ENCODE results near the gene TMEM225B. TPM values are rescaled to one million over a fixed set of nuclear protein-coding genes. Genes with fewer than 3 reads are reported as not detected.

The TMEM225B gene
- total RNA-seq, 1 experiment from 2014 or later = 3.1 TPM

GRCh38 chr7:99557940-99558305 is 40.1 kb upstream of the TMEM225B start:
- intact Hi-C loops (cut with micrococcal nuclease) = loop anchor here (5.0 kb wide), 1 partner anchor 59 kb away; the partner anchor contains the start of gene ZSCAN25
- ChIA-PET POLR2A (interaction anchor here (0.7 to 1.4 kb wide), 7 partner anchors 14 to 850 kb away, joined by 3 to 8 read pairs (median 3); partner anchors contain the start of genes BUD31, ZKSCAN5 and ZSCAN25), RAD21 (ENCODE audit: low non-redundant PET in 1 of 2, low total read pairs in 2 of 2, uncharacterized antibody in 2 of 2, unreplicated experiment in 2 of 2) (no interaction called here), CTCF (no interaction called here)
- no peaks in the 10 kb centered on the region for H3K9me2 ChIP-seq (ENCODE audit: insufficient read depth)
- H4K20me1 ChIP-seq (ENCODE audit: insufficient read depth) = no peaks in the 10 kb centered on the region
- peak; percentile 56 for ATAC-seq
- no peaks in the 10 kb centered on the region for H3K9me3 ChIP-seq (ENCODE audit: control insufficient read depth in 1 of 2, insufficient read depth in 1 of 2, low read depth in 1 of 2, low read length in 2 of 2)
- peaks cover 22 to 42% of the 10 kb centered on the region in 2 experiments for H3K4me1 ChIP-seq (ENCODE audit: control insufficient read depth in 1 of 2, insufficient read depth in 2 of 2, low read length in 2 of 2)
- TF ChIP-seq EZH2phosphoT487 (IDR thresholded peaks at IDR 0.05; ENCODE audit: borderline replicate concordance) = no peak
- peak overlapping the region; percentile 79 for H3K4me2 ChIP-seq (ENCODE audit: low read length)
- H2AFZ ChIP-seq (ENCODE audit: low read depth, low read length, poor library complexity, severe bottlenecking) = no peak overlapping the region
- DNase-seq (ENCODE audit: low read depth, low spot score) = no peak
- peak overlapping the region; percentile 96 for H3K9ac ChIP-seq (ENCODE audit: low read length)
- no TSS peak for BruUV-seq (replicated peaks)
- H3K27me3 ChIP-seq (ENCODE audit: insufficient read depth, low read length) = no peaks in the 10 kb centered on the region
- peak overlapping the region; percentile 93 for H3K27ac ChIP-seq (ENCODE audit: low read depth, low read length)
- H3K79me2 ChIP-seq (ENCODE audit: insufficient read depth, low read length) = peaks cover 58% of the 10 kb centered on the region
- H3K4me3 ChIP-seq (replicated peaks in 1 of 2; ENCODE audit: low read depth in 1 of 2, low read length in 2 of 2) = peak overlapping the region; percentile 90 to 95
- H3K36me3 ChIP-seq (ENCODE audit: control insufficient read depth in 1 of 2, insufficient read depth in 2 of 2, low read length in 2 of 2) = peaks cover 12 to 23% of the 10 kb centered on the region in 2 experiments

- H3K9me3 ChIP-seq (ENCODE audit: control insufficient read depth in 1 of 2, insufficient read depth in 1 of 2, low read depth in 1 of 2, low read length in 2 of 2) = no peaks in the 10 kb centered on the region
- ATAC-seq (peak; percentile 76), DNase-seq (ENCODE audit: low read depth, low spot score) (peak; percentile 82)
- H4K20me1 ChIP-seq (ENCODE audit: insufficient read depth) = no peaks in the 10 kb centered on the region
- no peak within 1 kb of the TSS for H2AFZ ChIP-seq (ENCODE audit: low read depth, low read length, poor library complexity, severe bottlenecking)
- H3K36me3 ChIP-seq (ENCODE audit: control insufficient read depth in 1 of 2, insufficient read depth in 2 of 2, low read length in 2 of 2) = peaks cover 12 to 23% of the 10 kb centered on the region in 2 experiments
- CTCF ChIA-PET = no interaction called here
- peak within 1 kb of the TSS; percentile 96 for H3K9ac ChIP-seq (ENCODE audit: low read length)
- H3K4me1 ChIP-seq (ENCODE audit: control insufficient read depth in 1 of 2, insufficient read depth in 2 of 2, low read length in 2 of 2) = peaks cover 28 to 48% of the 10 kb centered on the region in 2 experiments
- peak within 1 kb of the TSS; percentile 90 to 95 for H3K4me3 ChIP-seq (replicated peaks in 1 of 2; ENCODE audit: low read depth in 1 of 2, low read length in 2 of 2)
- H3K9me2 ChIP-seq (ENCODE audit: insufficient read depth) = no peaks in the 10 kb centered on the region
- no peaks in the 10 kb centered on the region for H3K27me3 ChIP-seq (ENCODE audit: insufficient read depth, low read length)
- peak within 1 kb of the TSS; percentile 79 for H3K4me2 ChIP-seq (ENCODE audit: low read length)
- RAD21 ChIA-PET (ENCODE audit: low non-redundant PET in 1 of 2, low total read pairs in 2 of 2, uncharacterized antibody in 2 of 2, unreplicated experiment in 2 of 2) = no interaction called here
- intact Hi-C loops (cut with micrococcal nuclease) = loop anchor here (5.0 kb wide), 1 partner anchor 59 kb away; the partner anchor contains the start of gene ZSCAN25
- BruUV-seq (replicated peaks) = TSS peak; percentile 44
- POLR2A ChIA-PET = interaction anchor here (0.6 to 1.5 kb wide), 10 partner anchors 13 to 849 kb away, joined by 3 to 8 read pairs (median 3); partner anchors contain the start of genes BUD31, ZKSCAN5 and ZSCAN25
- peak within 1 kb of the TSS; percentile 93 for H3K27ac ChIP-seq (ENCODE audit: low read depth, low read length)
- peaks cover 59% of the 10 kb centered on the region for H3K79me2 ChIP-seq (ENCODE audit: insufficient read depth, low read length)
- peak; percentile 78 for TF ChIP-seq MAX (IDR thresholded peaks at IDR 0.05)
- peak; percentile 50 for TF ChIP-seq ZBTB33 (IDR thresholded peaks at IDR 0.05; ENCODE audit: extremely low read depth, insufficient replicate concordance, low read length)
- TF ChIP-seq SP1 (IDR thresholded peaks at IDR 0.05; ENCODE audit: low read depth) = no peak
- TF ChIP-seq POLR2AphosphoS5 (IDR thresholded peaks at IDR 0.05; ENCODE audit: low read depth, low read length) = peak; percentile 88
- no peak for TF ChIP-seq CEBPB (IDR thresholded peaks at IDR 0.05; ENCODE audit: low read depth)
- TF ChIP-seq ZFX (IDR thresholded peaks at IDR 0.05) = peak; percentile 95
- peak; percentile 77; the same call in 1 of the 2 replicates for TF ChIP-seq SIN3A (IDR thresholded peaks at IDR 0.05; ENCODE audit: low read depth)
- TF ChIP-seq ELF1 (IDR thresholded peaks at IDR 0.05; ENCODE audit: borderline replicate concordance, low read depth) = peak; percentile 82
- no peak for TF ChIP-seq EZH2 (IDR thresholded peaks at IDR 0.05)
- TF ChIP-seq EGR1 (IDR thresholded peaks at IDR 0.05; ENCODE audit: low read depth) = no peak
- TF ChIP-seq TCF7L2 (IDR thresholded peaks at IDR 0.05; ENCODE audit: borderline replicate concordance, extremely low read depth, insufficient read depth, insufficient read length) = no peak
- peak; percentile 64 for TF ChIP-seq YY1 (IDR thresholded peaks at IDR 0.05; ENCODE audit: extremely low read depth, insufficient replicate concordance, low read depth, low read length)
These were observed 39.5 kb upstream of the TMEM225B start, which contains the start of gene ZNF655 for GRCh38 chr7:99558306-99559174. TSS of gene ZNF655 (plus strand) at chr7:99558642. CDS start at chr7:99560560, 1,918 bp downstream.
